ENCODE data around the gene CSNK2A1.

DNA sequence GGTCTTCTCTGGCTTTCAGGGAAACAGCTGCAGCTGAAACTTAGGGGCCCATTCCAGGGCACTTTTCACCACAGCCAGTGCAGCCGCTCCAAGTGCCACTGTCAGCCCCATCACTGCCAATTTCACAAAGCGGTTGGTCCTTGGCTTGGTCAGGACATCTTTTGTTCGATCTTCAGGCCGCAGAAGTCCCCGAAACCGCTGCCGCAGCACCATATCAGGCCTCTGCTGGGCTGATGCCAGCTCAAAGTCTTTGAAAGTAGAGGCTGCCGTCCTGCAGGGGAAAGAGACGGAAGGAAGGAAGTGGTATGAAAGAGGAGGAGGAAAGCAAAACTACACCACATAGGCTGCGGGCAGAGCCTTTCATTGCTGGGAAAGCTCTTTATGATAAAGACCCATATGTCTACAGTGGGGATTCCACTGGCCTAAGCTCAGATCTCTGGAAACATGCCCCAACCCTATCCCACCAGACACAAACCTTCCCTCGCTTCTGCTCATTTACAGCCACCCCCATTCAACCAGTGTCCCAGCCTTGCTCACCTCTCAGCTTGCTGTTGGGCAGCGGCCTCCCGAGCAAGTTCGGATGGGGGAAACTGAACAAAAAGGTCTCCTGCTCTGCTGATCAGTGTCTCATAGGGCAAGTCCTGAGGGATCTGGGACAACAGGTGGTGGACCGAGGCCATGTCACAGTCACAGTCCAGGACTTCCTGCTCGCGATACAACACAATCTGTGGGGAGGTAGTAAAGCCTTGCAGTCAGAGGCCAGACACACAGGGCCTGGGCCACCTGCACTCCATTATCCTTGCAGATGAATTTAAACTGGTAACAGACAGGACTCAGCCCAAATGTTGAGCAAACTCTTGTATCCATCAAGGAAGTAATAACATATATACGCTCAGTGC lies 104.8 kb downstream of the CSNK2A1 start:
- TF ChIP-seq, protein P1, sequence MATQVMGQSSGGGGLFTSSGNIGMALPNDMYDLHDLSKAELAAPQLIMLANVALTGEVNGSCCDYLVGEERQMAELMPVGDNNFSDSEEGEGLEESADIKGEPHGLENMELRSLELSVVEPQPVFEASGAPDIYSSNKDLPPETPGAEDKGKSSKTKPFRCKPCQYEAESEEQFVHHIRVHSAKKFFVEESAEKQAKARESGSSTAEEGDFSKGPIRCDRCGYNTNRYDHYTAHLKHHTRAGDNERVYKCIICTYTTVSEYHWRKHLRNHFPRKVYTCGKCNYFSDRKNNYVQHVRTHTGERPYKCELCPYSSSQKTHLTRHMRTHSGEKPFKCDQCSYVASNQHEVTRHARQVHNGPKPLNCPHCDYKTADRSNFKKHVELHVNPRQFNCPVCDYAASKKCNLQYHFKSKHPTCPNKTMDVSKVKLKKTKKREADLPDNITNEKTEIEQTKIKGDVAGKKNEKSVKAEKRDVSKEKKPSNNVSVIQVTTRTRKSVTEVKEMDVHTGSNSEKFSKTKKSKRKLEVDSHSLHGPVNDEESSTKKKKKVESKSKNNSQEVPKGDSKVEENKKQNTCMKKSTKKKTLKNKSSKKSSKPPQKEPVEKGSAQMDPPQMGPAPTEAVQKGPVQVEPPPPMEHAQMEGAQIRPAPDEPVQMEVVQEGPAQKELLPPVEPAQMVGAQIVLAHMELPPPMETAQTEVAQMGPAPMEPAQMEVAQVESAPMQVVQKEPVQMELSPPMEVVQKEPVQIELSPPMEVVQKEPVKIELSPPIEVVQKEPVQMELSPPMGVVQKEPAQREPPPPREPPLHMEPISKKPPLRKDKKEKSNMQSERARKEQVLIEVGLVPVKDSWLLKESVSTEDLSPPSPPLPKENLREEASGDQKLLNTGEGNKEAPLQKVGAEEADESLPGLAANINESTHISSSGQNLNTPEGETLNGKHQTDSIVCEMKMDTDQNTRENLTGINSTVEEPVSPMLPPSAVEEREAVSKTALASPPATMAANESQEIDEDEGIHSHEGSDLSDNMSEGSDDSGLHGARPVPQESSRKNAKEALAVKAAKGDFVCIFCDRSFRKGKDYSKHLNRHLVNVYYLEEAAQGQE (IDR thresholded peaks at IDR 0.05; ENCODE audit: low read depth): no peak
- TF ChIP-seq RAD21 (IDR thresholded peaks at IDR 0.05; ENCODE audit: low read depth) (no peak), EP300 (IDR thresholded peaks at IDR 0.05; ENCODE audit: borderline replicate concordance) (no peak), EGR1 (IDR thresholded peaks at IDR 0.05) (no peak), TAF1 (IDR thresholded peaks at IDR 0.05; ENCODE audit: low read depth) (no peak), YY1 (IDR thresholded peaks at IDR 0.05; ENCODE audit: low read depth) (no peak), CREB1 (IDR thresholded peaks at IDR 0.05; ENCODE audit: low read depth) (no peak)

Data from Ishikawa (cell line).